Loucy (cell line): ENCODE measurements around the gene CBY3.

Experiments
- CTCF ChIP-seq: fragments of 200-600 bp; sonication (generic); conservative IDR thresholded peaks from 2 replicates; pipeline ENCODE4 v1.5.1; 2014; ENCODE audit warnings: mild to moderate bottlenecking, antibody characterized with exemption, low read length
- EZH2phosphoT487 ChIP-seq: fragments of 200-600 bp; IDR thresholded peaks from 2 replicates; pipeline ENCODE4 v1.6.1; 2018; ENCODE audit warnings: antibody characterized with exemption, mild to moderate bottlenecking, moderate library complexity, borderline replicate concordance

DNA sequence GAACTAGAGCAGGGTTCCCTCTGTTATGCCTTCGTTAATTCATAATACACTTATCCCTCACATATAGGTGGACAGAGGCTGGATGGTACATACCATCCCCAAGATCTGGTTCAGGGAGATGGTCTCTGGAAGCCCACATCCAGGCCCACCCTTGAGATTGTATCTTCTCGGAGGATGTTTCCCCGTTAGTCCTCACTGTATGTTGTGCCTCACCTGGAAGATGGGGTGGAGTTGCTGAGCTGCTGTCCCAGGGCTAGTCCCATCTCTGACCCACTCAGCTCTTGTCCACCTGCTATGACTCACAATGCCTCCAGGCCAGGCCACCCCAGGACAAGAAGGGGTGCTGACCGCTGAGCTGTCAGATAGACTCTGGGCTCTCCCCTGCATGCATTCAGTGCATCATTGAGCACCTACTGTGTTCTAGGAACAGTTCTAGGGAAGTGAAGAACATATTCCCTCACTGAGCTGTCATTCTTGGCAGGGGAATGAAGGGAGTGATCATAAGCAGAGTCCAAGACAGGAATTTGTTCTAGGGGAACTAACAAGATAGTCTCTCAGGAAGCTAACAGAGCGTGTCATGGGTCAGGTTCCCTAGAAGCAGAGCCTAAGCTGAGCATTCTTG, at the start of gene CBY3:
- no peak for TF ChIP-seq CTCF
- TF ChIP-seq EZH2phosphoT487: no peak
